Fibroblast of lung (primary cell): ENCODE results near the gene SPOCD1. TPM values are rescaled to one million over a fixed set of nuclear protein-coding genes. Genes with fewer than 3 reads are reported as not detected.
A peak's percentile ranks its signal among the peaks of the same experiment; 100 is the strongest.

Source experiments
- DNase-seq, 2 donors: peaks; one replicate each; pipeline versions ENCODE4 v3.0.0 to v3.0.0-alpha.2; 2010; ENCODE audit warnings: low read depth in 2 of 2
- H2AFZ ChIP-seq: 2 replicates; pipeline ENCODE4 v1.5.1; 2012; ENCODE audit warnings: low read length, control low read depth, inconsistent platforms
- H3K27ac ChIP-seq: 2 replicates; pipeline ENCODE4 v1.5.1; 2011; ENCODE audit warnings: low read length, control low read depth; ENCODE audit not compliant: insufficient read depth
- H3K27me3 ChIP-seq: 2 replicates; pipeline ENCODE4 v1.5.1; 2011; ENCODE audit warnings: mild to moderate bottlenecking, low read length; ENCODE audit not compliant: control insufficient read depth, insufficient read depth
- H3K36me3 ChIP-seq: 2 replicates; pipeline ENCODE4 v1.5.1; 2011; ENCODE audit warnings: low read length; ENCODE audit not compliant: control insufficient read depth, insufficient read depth
- H3K4me1 ChIP-seq: 2 replicates; pipeline ENCODE4 v1.5.1; 2011; ENCODE audit warnings: low read length; ENCODE audit not compliant: control insufficient read depth, insufficient read depth; ENCODE audit errors: extremely low read depth
- H3K4me2 ChIP-seq: 2 replicates; pipeline ENCODE4 v1.5.1; 2011; ENCODE audit warnings: low read length, control low read depth; ENCODE audit not compliant: insufficient read depth; ENCODE audit errors: extremely low read depth
- H3K4me3 ChIP-seq, 4 experiments: fragments of 200-600 bp in 1 of 4; sonication (generic) in 1 of 4; replicated peaks in 1 of 4; 2 replicates each; pipeline ENCODE4 v1.5.1; 2011 to 2016; ENCODE audit warnings: low read length in 4 of 4, low read depth in 3 of 4, mild to moderate bottlenecking in 3 of 4, control low read depth in 2 of 4, inconsistent platforms in 1 of 4, mixed read lengths in 1 of 4; ENCODE audit not compliant: insufficient read depth in 1 of 4; ENCODE audit errors: control extremely low read depth in 1 of 4
- H3K79me2 ChIP-seq: 2 replicates; pipeline ENCODE4 v1.5.1; 2012; ENCODE audit warnings: mild to moderate bottlenecking, low read length, inconsistent platforms; ENCODE audit not compliant: control insufficient read depth, insufficient read depth
- H3K9ac ChIP-seq: 2 replicates; pipeline ENCODE4 v1.5.1; 2011; ENCODE audit warnings: mild to moderate bottlenecking, low read length, control low read depth; ENCODE audit not compliant: insufficient read depth
- H3K9me3 ChIP-seq: 2 replicates; pipeline ENCODE4 v1.5.1; 2012; ENCODE audit warnings: low read depth, low read length; ENCODE audit not compliant: control insufficient read depth, insufficient read depth
- H4K20me1 ChIP-seq: 2 replicates; pipeline ENCODE4 v1.5.1; 2011; ENCODE audit warnings: low read length; ENCODE audit not compliant: control insufficient read depth, insufficient read depth; ENCODE audit errors: extremely low read depth
- EZH2 ChIP-seq: IDR thresholded peaks from 2 replicates; pipeline ENCODE4 v1.5.1; 2012; ENCODE audit warnings: low read length, control low read depth, mild to moderate bottlenecking; ENCODE audit errors: missing control alignments
- polyA plus RNA-seq, 2 donors: library from polyadenylated mRNA; depleted of rRNA in 1 of 2; stranded (reverse) in 1 of 2; unstranded in 1 of 2; fragments of >200 nt; gene quantifications; 2 replicates each; pipeline ENCODE4 v1.2.1, GENCODE V29; 2011 to 2012; ENCODE audit warnings: missing spikeins in 1 of 2
- total RNA-seq: library from RNA; depleted of rRNA; stranded (reverse); fragments of >200 nt; gene quantifications from 2 replicates; pipeline ENCODE4 v1.2.1, GENCODE V29; 2014
- TF ChIP-seq, protein P1 (sequence below), 2 donors: IDR thresholded peaks in 1 of 2; conservative IDR thresholded peaks in 1 of 2; 1 replicate in 1 of 2; 2 replicates in 1 of 2; pipeline ENCODE4 v1.5.1; 2011 to 2012; ENCODE audit warnings: low read length in 2 of 2, control low read depth in 1 of 2, inconsistent platforms in 1 of 2, low read depth in 1 of 2, mild to moderate bottlenecking in 1 of 2

SPOCD1 gene
- total and polyA plus RNA-seq, 2 donors (not counting 1 experiment from before 2014, with no cell fraction given) = 47.2 to 55.4 TPM

DNA sequence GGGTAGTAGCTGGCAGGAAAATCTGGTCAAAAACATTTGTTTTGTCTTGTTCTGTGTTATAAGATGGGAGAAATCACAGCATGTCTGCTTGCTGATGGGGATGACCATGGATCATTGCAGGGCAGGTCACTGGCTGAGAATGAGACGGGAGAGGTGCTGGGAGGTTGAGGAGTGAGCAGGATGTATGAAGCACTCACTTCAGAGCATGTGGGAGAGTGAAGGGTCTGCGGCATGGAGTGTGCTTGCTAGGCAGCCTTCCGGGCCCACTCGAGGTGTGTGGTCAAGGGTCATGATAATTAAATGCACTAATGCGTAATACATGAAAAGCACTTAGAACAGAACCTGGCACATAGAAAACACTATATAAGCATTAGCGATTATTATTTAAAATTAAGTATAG, 42.0 kb upstream of the SPOCD1 start:
- H3K4me1 ChIP-seq = no peaks in the 10 kb centered on the region
- H2AFZ ChIP-seq = no peak overlapping the region
- no peaks in the 10 kb centered on the region for H3K79me2 ChIP-seq

GRCh38 chr1:31856140-31856539, 40.3 kb upstream of the SPOCD1 start:
- Histone ChIP-seq H3K4me1 (no peaks in the 10 kb centered on the region), H3K79me2 (no peaks in the 10 kb centered on the region), H3K9me3 (no peaks in the 10 kb centered on the region), H3K36me3 (no peaks in the 10 kb centered on the region), H2AFZ (no peak overlapping the region), H3K9ac (no peak overlapping the region), H3K27me3 (no peaks in the 10 kb centered on the region), H4K20me1 (no peaks in the 10 kb centered on the region), H3K27ac (no peak overlapping the region), H3K4me3 (no peak overlapping the region), H3K4me2 (no peak overlapping the region)
- DNase-seq = no peak
- TF ChIP-seq EZH2 = no peak

More for the DNA sequence above, 42.0 kb upstream of the SPOCD1 start:
- Histone ChIP-seq H3K27ac (no peak overlapping the region), H3K4me3 (no peak overlapping the region), H3K4me2 (no peak overlapping the region), H3K36me3 (no peaks in the 10 kb centered on the region), H4K20me1 (no peaks in the 10 kb centered on the region), H3K9me3 (no peaks in the 10 kb centered on the region), H3K9ac (no peak overlapping the region), H3K27me3 (no peaks in the 10 kb centered on the region)
- no peak for DNase-seq
- TF ChIP-seq, protein P1, sequence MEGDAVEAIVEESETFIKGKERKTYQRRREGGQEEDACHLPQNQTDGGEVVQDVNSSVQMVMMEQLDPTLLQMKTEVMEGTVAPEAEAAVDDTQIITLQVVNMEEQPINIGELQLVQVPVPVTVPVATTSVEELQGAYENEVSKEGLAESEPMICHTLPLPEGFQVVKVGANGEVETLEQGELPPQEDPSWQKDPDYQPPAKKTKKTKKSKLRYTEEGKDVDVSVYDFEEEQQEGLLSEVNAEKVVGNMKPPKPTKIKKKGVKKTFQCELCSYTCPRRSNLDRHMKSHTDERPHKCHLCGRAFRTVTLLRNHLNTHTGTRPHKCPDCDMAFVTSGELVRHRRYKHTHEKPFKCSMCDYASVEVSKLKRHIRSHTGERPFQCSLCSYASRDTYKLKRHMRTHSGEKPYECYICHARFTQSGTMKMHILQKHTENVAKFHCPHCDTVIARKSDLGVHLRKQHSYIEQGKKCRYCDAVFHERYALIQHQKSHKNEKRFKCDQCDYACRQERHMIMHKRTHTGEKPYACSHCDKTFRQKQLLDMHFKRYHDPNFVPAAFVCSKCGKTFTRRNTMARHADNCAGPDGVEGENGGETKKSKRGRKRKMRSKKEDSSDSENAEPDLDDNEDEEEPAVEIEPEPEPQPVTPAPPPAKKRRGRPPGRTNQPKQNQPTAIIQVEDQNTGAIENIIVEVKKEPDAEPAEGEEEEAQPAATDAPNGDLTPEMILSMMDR (conservative IDR thresholded peaks at IDR 0.05 in 1 of 2, IDR thresholded peaks at IDR 0.05 in 1 of 2; ENCODE audit: low read depth in 1 of 2, low read length in 2 of 2) = no peak
- no peak for TF ChIP-seq EZH2

- no peaks in the 10 kb centered on the region for H3K27me3 ChIP-seq
- H3K4me2 ChIP-seq = no peak overlapping the region
- peak; percentile 61 to 68 for DNase-seq
- no peak overlapping the region for H3K27ac ChIP-seq
- H3K79me2 ChIP-seq = no peaks in the 10 kb centered on the region
- H4K20me1 ChIP-seq = no peaks in the 10 kb centered on the region
- TF ChIP-seq, protein P1 (conservative IDR thresholded peaks at IDR 0.05 in 1 of 2, IDR thresholded peaks at IDR 0.05 in 1 of 2; ENCODE audit: low read depth in 1 of 2, low read length in 2 of 2) = no peak
- TF ChIP-seq EZH2 = no peak
- no peaks in the 10 kb centered on the region for H3K36me3 ChIP-seq
- H3K9ac ChIP-seq = no peak overlapping the region
- H3K4me3 ChIP-seq = no peak overlapping the region
- no peaks in the 10 kb centered on the region for H3K4me1 ChIP-seq
- H3K9me3 ChIP-seq = no peaks in the 10 kb centered on the region
- no peak overlapping the region for H2AFZ ChIP-seq
Observed at GRCh38 chr1:31855038-31855845, 39.4 kb upstream of the SPOCD1 start.
